Stimulated activated CD4-positive, alpha-beta T cell treated with anti-CD3 and anti-CD28 coated beads, Interleukin-4, amount 100 ng/mL, for 48 hours (primary cell): ENCODE results near the gene SULF2.

Experiments used
- DNase-seq, 2 donors: peaks; one replicate each; pipeline ENCODE4 v3.0.0-alpha.2; 2020; ENCODE audit warnings: low read depth in 2 of 2

Gene SULF2

GRCh38 chr20:47762699-47763268 lies 22.5 kb downstream of the SULF2 start:
- no peak for DNase-seq

- no peak for DNase-seq
Observed at GRCh38 chr20:47761482-47762047, 23.7 kb downstream of the SULF2 start.

- no peak for DNase-seq
Observed at GRCh38 chr20:47760686-47761481, 24.4 kb downstream of the SULF2 start.

GRCh38 chr20:47758517-47759450 lies 26.5 kb downstream of the SULF2 start:
- no peak for DNase-seq

- no peak for DNase-seq
Observed at GRCh38 chr20:47757145-47758035, 27.9 kb downstream of the SULF2 start.

GRCh38 chr20:47754946-47755652 lies 30.2 kb downstream of the SULF2 start:
- no peak for DNase-seq

GRCh38 chr20:47754388-47754715 lies 30.9 kb downstream of the SULF2 start:
- DNase-seq, result no peak

- DNase-seq, result no peak
Observed at GRCh38 chr20:47753576-47754387, 31.5 kb downstream of the SULF2 start.

GRCh38 chr20:47751449-47751848 lies 33.8 kb downstream of the SULF2 start:
- no peak for DNase-seq

GRCh38 chr20:47749339-47749738 lies 35.9 kb downstream of the SULF2 start:
- DNase-seq, result no peak

- DNase-seq, result no peak
Observed at GRCh38 chr20:47748823-47749222, 36.5 kb downstream of the SULF2 start.

- no peak for DNase-seq
Observed at GRCh38 chr20:47748069-47748468, 37.2 kb downstream of the SULF2 start.

- no peak for DNase-seq
Observed at GRCh38 chr20:47747669-47748031, 37.6 kb downstream of the SULF2 start.

GRCh38 chr20:47744803-47745202 lies 40.5 kb downstream of the SULF2 start:
- no peak for DNase-seq

- no peak for DNase-seq
Observed at GRCh38 chr20:47743671-47744070, 41.6 kb downstream of the SULF2 start.

- no peak for DNase-seq
Observed at GRCh38 chr20:47741669-47742608, 43.3 kb downstream of the SULF2 start.

- DNase-seq, result no peak
Observed at GRCh38 chr20:47740862-47741184, 44.5 kb downstream of the SULF2 start.

- no peak for DNase-seq
Observed at GRCh38 chr20:47740121-47740861, 45.0 kb downstream of the SULF2 start.
